ENCODE data around the gene RPTOR. TPM values are rescaled to one million over a fixed set of nuclear protein-coding genes. Genes with fewer than 3 reads are reported as not detected.

Gene RPTOR
- polyA plus RNA-seq, 1 donor from 2014 or later = 8.0 TPM

DNA sequence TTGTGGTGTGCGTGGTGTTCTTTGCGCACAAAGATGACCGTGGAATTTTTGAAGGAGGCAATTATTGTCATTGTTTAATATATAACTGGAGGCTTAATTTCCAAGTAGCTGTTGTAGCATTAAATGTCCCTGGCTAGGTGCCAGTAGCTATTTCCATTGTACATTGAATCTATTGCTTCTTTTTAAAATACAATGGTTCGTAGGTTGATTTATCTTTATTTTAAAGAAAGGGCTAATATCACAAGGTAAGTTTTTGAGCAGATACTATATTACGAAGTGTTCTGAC lies 127.1 kb downstream of the RPTOR start:
- no peaks in the 10 kb centered on the region for H3K27me3 ChIP-seq (ENCODE audit: insufficient read depth, low read depth, low read length)
- H2AFZ ChIP-seq (ENCODE audit: low read depth, low read length) = no peak overlapping the region
- no peaks in the 10 kb centered on the region for H3F3A ChIP-seq (ENCODE audit: insufficient read depth, low read length, poor library complexity, severe bottlenecking)
- H3K9ac ChIP-seq (ENCODE audit: low read length) = no peak overlapping the region
- H3K9me2 ChIP-seq (ENCODE audit: insufficient read depth, low read length) = no peaks in the 10 kb centered on the region
- no peak overlapping the region for H3K4me2 ChIP-seq (ENCODE audit: low read length)
- H3K36me3 ChIP-seq (ENCODE audit: insufficient read depth, low read length) = no peaks in the 10 kb centered on the region
- no peak overlapping the region for H3K27ac ChIP-seq (ENCODE audit: low read length)
- no peak overlapping the region for H3K4me3 ChIP-seq (ENCODE audit: low read length)
- H4K20me1 ChIP-seq (ENCODE audit: insufficient read depth) = no peaks in the 10 kb centered on the region
- no peaks in the 10 kb centered on the region for H3K9me3 ChIP-seq (ENCODE audit: low read length)
- TF ChIP-seq EZH2 (IDR thresholded peaks at IDR 0.05; ENCODE audit: borderline replicate concordance, insufficient read depth, low read length, poor library complexity, severe bottlenecking) = no peak
- TF ChIP-seq EP300 (conservative IDR thresholded peaks at IDR 0.05; ENCODE audit: poor library complexity, severe bottlenecking) = no peak
- no peak for TF ChIP-seq POLR2AphosphoS5 (IDR thresholded peaks at IDR 0.05)
- no peak for TF ChIP-seq SMC3 (conservative IDR thresholded peaks at IDR 0.05; ENCODE audit: poor library complexity)
- TF ChIP-seq, protein P1, sequence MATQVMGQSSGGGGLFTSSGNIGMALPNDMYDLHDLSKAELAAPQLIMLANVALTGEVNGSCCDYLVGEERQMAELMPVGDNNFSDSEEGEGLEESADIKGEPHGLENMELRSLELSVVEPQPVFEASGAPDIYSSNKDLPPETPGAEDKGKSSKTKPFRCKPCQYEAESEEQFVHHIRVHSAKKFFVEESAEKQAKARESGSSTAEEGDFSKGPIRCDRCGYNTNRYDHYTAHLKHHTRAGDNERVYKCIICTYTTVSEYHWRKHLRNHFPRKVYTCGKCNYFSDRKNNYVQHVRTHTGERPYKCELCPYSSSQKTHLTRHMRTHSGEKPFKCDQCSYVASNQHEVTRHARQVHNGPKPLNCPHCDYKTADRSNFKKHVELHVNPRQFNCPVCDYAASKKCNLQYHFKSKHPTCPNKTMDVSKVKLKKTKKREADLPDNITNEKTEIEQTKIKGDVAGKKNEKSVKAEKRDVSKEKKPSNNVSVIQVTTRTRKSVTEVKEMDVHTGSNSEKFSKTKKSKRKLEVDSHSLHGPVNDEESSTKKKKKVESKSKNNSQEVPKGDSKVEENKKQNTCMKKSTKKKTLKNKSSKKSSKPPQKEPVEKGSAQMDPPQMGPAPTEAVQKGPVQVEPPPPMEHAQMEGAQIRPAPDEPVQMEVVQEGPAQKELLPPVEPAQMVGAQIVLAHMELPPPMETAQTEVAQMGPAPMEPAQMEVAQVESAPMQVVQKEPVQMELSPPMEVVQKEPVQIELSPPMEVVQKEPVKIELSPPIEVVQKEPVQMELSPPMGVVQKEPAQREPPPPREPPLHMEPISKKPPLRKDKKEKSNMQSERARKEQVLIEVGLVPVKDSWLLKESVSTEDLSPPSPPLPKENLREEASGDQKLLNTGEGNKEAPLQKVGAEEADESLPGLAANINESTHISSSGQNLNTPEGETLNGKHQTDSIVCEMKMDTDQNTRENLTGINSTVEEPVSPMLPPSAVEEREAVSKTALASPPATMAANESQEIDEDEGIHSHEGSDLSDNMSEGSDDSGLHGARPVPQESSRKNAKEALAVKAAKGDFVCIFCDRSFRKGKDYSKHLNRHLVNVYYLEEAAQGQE (IDR thresholded peaks at IDR 0.05; ENCODE audit: borderline replicate concordance) = no peak
- no peak for TF ChIP-seq MXI1 (conservative IDR thresholded peaks at IDR 0.05; ENCODE audit: poor library complexity, severe bottlenecking)
- TF ChIP-seq RAD21 (conservative IDR thresholded peaks at IDR 0.05) = no peak
- TF ChIP-seq TAF1 (IDR thresholded peaks at IDR 0.05; ENCODE audit: low read depth) = no peak
- TF ChIP-seq, protein P2, sequence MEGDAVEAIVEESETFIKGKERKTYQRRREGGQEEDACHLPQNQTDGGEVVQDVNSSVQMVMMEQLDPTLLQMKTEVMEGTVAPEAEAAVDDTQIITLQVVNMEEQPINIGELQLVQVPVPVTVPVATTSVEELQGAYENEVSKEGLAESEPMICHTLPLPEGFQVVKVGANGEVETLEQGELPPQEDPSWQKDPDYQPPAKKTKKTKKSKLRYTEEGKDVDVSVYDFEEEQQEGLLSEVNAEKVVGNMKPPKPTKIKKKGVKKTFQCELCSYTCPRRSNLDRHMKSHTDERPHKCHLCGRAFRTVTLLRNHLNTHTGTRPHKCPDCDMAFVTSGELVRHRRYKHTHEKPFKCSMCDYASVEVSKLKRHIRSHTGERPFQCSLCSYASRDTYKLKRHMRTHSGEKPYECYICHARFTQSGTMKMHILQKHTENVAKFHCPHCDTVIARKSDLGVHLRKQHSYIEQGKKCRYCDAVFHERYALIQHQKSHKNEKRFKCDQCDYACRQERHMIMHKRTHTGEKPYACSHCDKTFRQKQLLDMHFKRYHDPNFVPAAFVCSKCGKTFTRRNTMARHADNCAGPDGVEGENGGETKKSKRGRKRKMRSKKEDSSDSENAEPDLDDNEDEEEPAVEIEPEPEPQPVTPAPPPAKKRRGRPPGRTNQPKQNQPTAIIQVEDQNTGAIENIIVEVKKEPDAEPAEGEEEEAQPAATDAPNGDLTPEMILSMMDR (IDR thresholded peaks at IDR 0.05; ENCODE audit: poor library complexity, severe bottlenecking) = no peak
- no peaks in the 10 kb centered on the region for H3K79me2 ChIP-seq (replicated peaks; ENCODE audit: insufficient read depth, low read length)

DNA sequence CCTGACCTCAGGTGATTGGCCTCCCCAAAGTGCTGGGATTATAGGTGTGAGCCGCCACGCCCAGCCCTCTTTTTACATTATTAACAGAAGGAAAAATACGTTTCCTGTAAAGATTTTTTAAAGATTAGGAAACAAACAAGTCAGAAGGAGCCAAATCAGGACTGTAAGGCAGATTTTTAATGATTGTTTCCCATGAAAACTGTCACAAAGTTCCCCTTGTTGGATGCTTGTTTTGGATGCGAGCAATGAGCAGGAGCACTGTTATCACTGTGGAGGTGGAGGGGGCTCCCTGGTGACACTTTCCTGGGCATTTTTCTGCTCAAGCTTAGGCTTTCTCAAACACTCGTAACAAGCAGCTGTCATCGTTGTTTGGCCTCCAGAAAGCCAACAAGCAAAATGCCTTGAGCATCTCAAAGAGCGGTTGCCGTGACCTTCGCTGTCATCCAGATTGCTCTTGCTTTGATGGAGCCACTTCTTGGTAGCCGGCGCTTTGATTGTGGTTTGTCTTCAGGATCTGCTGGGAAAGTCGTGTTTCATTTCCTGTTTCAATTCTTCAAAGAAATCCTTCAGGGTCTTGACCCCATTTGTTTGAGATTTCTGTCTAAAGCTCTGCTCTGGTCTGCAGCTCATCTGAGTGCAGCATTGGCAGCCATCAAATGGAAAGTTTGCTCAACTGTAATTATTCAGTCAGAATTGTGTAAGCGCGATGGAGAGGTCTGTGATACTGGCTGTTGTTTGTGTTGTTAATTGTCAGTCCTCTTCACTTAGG lies 128.7 kb downstream of the RPTOR start:
- H4K20me1 ChIP-seq (ENCODE audit: insufficient read depth) = no peaks in the 10 kb centered on the region
- no peaks in the 10 kb centered on the region for H3K9me3 ChIP-seq (ENCODE audit: low read length)
- no peak overlapping the region for H3K9ac ChIP-seq (ENCODE audit: low read length)
- no peak overlapping the region for H3K27ac ChIP-seq (ENCODE audit: low read length)
- no peaks in the 10 kb centered on the region for H3K9me2 ChIP-seq (ENCODE audit: insufficient read depth, low read length)
- H3F3A ChIP-seq (ENCODE audit: insufficient read depth, low read length, poor library complexity, severe bottlenecking) = no peaks in the 10 kb centered on the region
- no peaks in the 10 kb centered on the region for H3K79me2 ChIP-seq (replicated peaks; ENCODE audit: insufficient read depth, low read length)
- TF ChIP-seq TAF1 (IDR thresholded peaks at IDR 0.05; ENCODE audit: low read depth) (no peak), MXI1 (conservative IDR thresholded peaks at IDR 0.05; ENCODE audit: poor library complexity, severe bottlenecking) (no peak), EZH2 (IDR thresholded peaks at IDR 0.05; ENCODE audit: borderline replicate concordance, insufficient read depth, low read length, poor library complexity, severe bottlenecking) (no peak), RAD21 (conservative IDR thresholded peaks at IDR 0.05) (no peak), EP300 (conservative IDR thresholded peaks at IDR 0.05; ENCODE audit: poor library complexity, severe bottlenecking) (no peak), POLR2AphosphoS5 (IDR thresholded peaks at IDR 0.05) (no peak), SMC3 (conservative IDR thresholded peaks at IDR 0.05; ENCODE audit: poor library complexity) (no peak)
- TF ChIP-seq, protein P2 (IDR thresholded peaks at IDR 0.05; ENCODE audit: poor library complexity, severe bottlenecking) = no peak
- TF ChIP-seq, protein P1 (IDR thresholded peaks at IDR 0.05; ENCODE audit: borderline replicate concordance) = no peak
- H3K4me3 ChIP-seq (ENCODE audit: low read length) = no peak overlapping the region
- no peaks in the 10 kb centered on the region for H3K36me3 ChIP-seq (ENCODE audit: insufficient read depth, low read length)
- H3K27me3 ChIP-seq (ENCODE audit: insufficient read depth, low read depth, low read length) = no peaks in the 10 kb centered on the region
- no peak overlapping the region for H2AFZ ChIP-seq (ENCODE audit: low read depth, low read length)
- no peak overlapping the region for H3K4me2 ChIP-seq (ENCODE audit: low read length)
